K562 (cell line): ENCODE data around the gene EYA4. TPM values are rescaled to one million over a fixed set of nuclear protein-coding genes. Genes with fewer than 3 reads are reported as not detected.

ENCODE experiments used
- ATAC-seq: fragments of 200-7000 bp; cut with Tn5 transposase; 3 replicates; pipeline ENCODE4 v1.9.1; 2020; ENCODE audit warnings: moderate library complexity
- BruUV-seq: library from RNA; stranded (reverse); fragments of 400-500 nt; replicated peaks from 2 replicates; lab custom pipeline; 2021; lab: Mats Ljungman, UMichigan
- CTCF ChIA-PET: fragments of 300-600 bp; formaldehyde crosslinking; extraction: SDS; loops from one replicate; lab custom pipeline; 2021; ENCODE audit warnings: low intra/inter-chr PET ratio; lab: Yijun Ruan, JAX
- POLR2A ChIA-PET: fragments of 300-600, 350-650 bp; sonication (Branson Sonifier 250); formaldehyde crosslinking; extraction: SDS; loops from one replicate; lab custom pipeline; 2021; ENCODE audit warnings: antibody characterized with exemption, inconsistent platforms; lab: Yijun Ruan, JAX
- DNase-seq, 4 experiments: peaks; one replicate each; pipeline versions ENCODE4 v3.0.0 to v3.0.0-alpha.2; 2011 to 2018; ENCODE audit warnings: low spot score in 3 of 4, mixed read lengths in 3 of 4; ENCODE audit errors: extremely low read depth in 1 of 4
- FAIRE-seq: peaks from 2 replicates; lab custom pipeline; 2011; peaks lifted over from hg19 to GRCh38; lab: Jason Lieb, UNC
- H2AFZ ChIP-seq: 2 replicates; pipeline ENCODE4 v1.6.0; 2011; ENCODE audit warnings: low read depth, low read length, control low read depth, inconsistent platforms
- H3K27ac ChIP-seq: fragments of 200-600 bp; 3 replicates; pipeline ENCODE4 v1.8.0; 2011; ENCODE audit warnings: low read depth, mild to moderate bottlenecking, control low read depth, inconsistent platforms, low read length, moderate library complexity, mixed read lengths; ENCODE audit errors: extremely low read depth
- H3K27me3 ChIP-seq, 2 experiments: fragments of 300-600 bp in 1 of 2; 2 replicates in 1 of 2; 3 replicates in 1 of 2; pipeline versions ENCODE4 v1.6.0 to v1.8.0; 2011; ENCODE audit warnings: inconsistent platforms in 2 of 2, low read length in 2 of 2, mild to moderate bottlenecking in 1 of 2, mixed read lengths in 1 of 2, moderate library complexity in 1 of 2; ENCODE audit not compliant: control insufficient read depth in 2 of 2, insufficient read depth in 2 of 2
- H3K36me3 ChIP-seq: fragments of 300-600 bp; 3 replicates; pipeline ENCODE4 v1.8.0; 2011; ENCODE audit warnings: mild to moderate bottlenecking, low read length, inconsistent platforms; ENCODE audit not compliant: control insufficient read depth, insufficient read depth
- H3K4me1 ChIP-seq, 2 experiments: fragments of 200-600 bp in 1 of 2; replicated peaks in 1 of 2; 2 replicates in 1 of 2; 3 replicates in 1 of 2; pipeline versions ENCODE4 v1.5.1 to v1.8.0; 2011; ENCODE audit warnings: inconsistent platforms in 2 of 2, low read length in 2 of 2, mild to moderate bottlenecking in 1 of 2, mixed read lengths in 1 of 2, moderate library complexity in 1 of 2; ENCODE audit not compliant: control insufficient read depth in 2 of 2, insufficient read depth in 2 of 2
- H3K4me2 ChIP-seq: 2 replicates; pipeline ENCODE4 v1.6.1; 2011; ENCODE audit warnings: low read length, control low read depth, inconsistent platforms, mixed read lengths; ENCODE audit not compliant: insufficient read depth
- H3K4me3 ChIP-seq: fragments of 200-600 bp; sonication (generic), shearing (Covaris generic); 2 replicates; pipeline ENCODE4 v1.5.1; 2016; ENCODE audit warnings: control low read depth, inconsistent platforms
- H3K79me2 ChIP-seq: fragments of 200-600 bp; 3 replicates; pipeline ENCODE4 v1.8.0; 2011; ENCODE audit warnings: low read length, inconsistent platforms; ENCODE audit not compliant: control insufficient read depth, insufficient read depth
- H3K9ac ChIP-seq, 2 experiments: 2 replicates each; pipeline versions ENCODE4 v1.6.0 to v1.6.1; 2011; ENCODE audit warnings: low read depth in 2 of 2, low read length in 2 of 2, control low read depth in 1 of 2, inconsistent platforms in 1 of 2, mild to moderate bottlenecking in 1 of 2, mixed read lengths in 1 of 2; ENCODE audit not compliant: insufficient read depth in 1 of 2
- H3K9me1 ChIP-seq: one replicate; pipeline ENCODE4 v1.6.0; 2011; ENCODE audit warnings: inconsistent platforms, mild to moderate bottlenecking, low read length, moderate library complexity; ENCODE audit not compliant: control insufficient read depth, insufficient read depth
- H3K9me3 ChIP-seq: replicated peaks from 2 replicates; pipeline ENCODE4 v1.5.1; 2011; ENCODE audit warnings: low read depth, low read length, inconsistent platforms; ENCODE audit not compliant: control insufficient read depth, insufficient read depth
- H4K20me1 ChIP-seq: replicated peaks from 2 replicates; pipeline ENCODE4 v1.6.1; 2011; ENCODE audit warnings: low read length, inconsistent platforms, mixed read lengths; ENCODE audit not compliant: control insufficient read depth, insufficient read depth
- BDP1 ChIP-seq: IDR thresholded peaks from 3 replicates; pipeline ENCODE4 v1.6.1; 2011; ENCODE audit not compliant: insufficient read length, insufficient read depth
- E2F4 ChIP-seq: sonication (generic); formaldehyde crosslinking; IDR thresholded peaks from 2 replicates; pipeline ENCODE4 v1.8.0; 2022; ENCODE audit warnings: mild to moderate bottlenecking, low read depth, missing genetic modification reagents
- E2F6 ChIP-seq, 2 experiments: IDR thresholded peaks; 2 replicates each; pipeline ENCODE4 v1.6.1; 2011; ENCODE audit warnings: borderline replicate concordance in 1 of 2, control low read depth in 1 of 2, low read depth in 1 of 2, low read length in 1 of 2, mild to moderate bottlenecking in 1 of 2, mixed read lengths in 1 of 2, moderate library complexity in 1 of 2; ENCODE audit not compliant: insufficient read depth in 1 of 2, insufficient read length in 1 of 2, poor library complexity in 1 of 2, severe bottlenecking in 1 of 2; ENCODE audit errors: extremely low read depth in 1 of 2
- MLX ChIP-seq, 2 experiments: fragments of 450-650 bp in 1 of 2; sonication (generic) in 1 of 2; formaldehyde crosslinking; conservative IDR thresholded peaks; 2 replicates each; pipeline versions ENCODE4 v1.4.0 to v1.8.1; 2020 to 2022; ENCODE audit warnings: mild to moderate bottlenecking in 1 of 2, missing genetic modification reagents in 1 of 2
- MXI1 ChIP-seq: IDR thresholded peaks from 2 replicates; pipeline ENCODE4 v1.6.1; 2011; ENCODE audit warnings: low read depth, mild to moderate bottlenecking, improper control_type of control experiment, low read length
- ZKSCAN1 ChIP-seq: fragments of 150-350 bp; IDR thresholded peaks from 2 replicates; pipeline ENCODE4 v1.6.1; 2016; ENCODE audit warnings: low read depth, low read length
- ZKSCAN3 ChIP-seq: fragments of 250-450 bp; sonication (Bioruptor Pico); IDR thresholded peaks from 2 replicates; pipeline ENCODE4 v1.4.0; 2020
- WGBS: fragments of 100-300 bp; shearing (Covaris generic); methylation state at CpG from one replicate; pipeline ENCODE4 v1.1.6; 2016; ENCODE audit warnings: low coverage, mixed read lengths; ENCODE audit not compliant: insufficient coverage; ENCODE audit errors: missing lambda C conversion rate; 5-methylcytosine and 5-hydroxymethylcytosine counted together
- in situ Hi-C: fragments of 300-500 bp; cut with MboI; formaldehyde crosslinking; loops from 4 replicates; pipeline ENCODE4 v1.15.0; 2018; ENCODE audit warnings: inconsistent platforms, mixed read lengths
- intact Hi-C: fragments of 100-400 bp; cut with micrococcal nuclease; formaldehyde crosslinking; loops from 2 replicates; pipeline ENCODE4 v1.14.2; 2022
- polyA plus RNA-seq, 8 experiments: library from polyadenylated mRNA; depleted of rRNA in 4 of 8; stranded (reverse) in 5 of 8; unstranded in 3 of 8; fragments of >200 nt; fragmentation: Nextera tagmentation in 2 of 8; fragmentation: Illumina TruSeq in 1 of 8; extraction: Ambion mirVana in 2 of 8; extraction: Trizol in 1 of 8; gene quantifications; 2 replicates each; pipeline versions ENCODE4 v1.2.1 to v1.2.3, GENCODE V29; 2011 to 2014; ENCODE audit warnings: inconsistent platforms in 1 of 8, missing spikeins in 1 of 8
- total RNA-seq, 7 experiments: library from RNA; depleted of rRNA in 6 of 7; stranded (reverse); fragments of >200 nt in 6 of 7; fragmentation: Illumina TruSeq in 2 of 7; extraction: Trizol in 2 of 7; gene quantifications; 2 replicates each; pipeline versions ENCODE4 v1.2.1 to v1.2.3, GENCODE V29; 2011 to 2021; ENCODE audit warnings: low replicate concordance in 1 of 7

Gene EYA4
- total and polyA plus RNA-seq, 9 of the 15 experiments (the other 6 are each of a cell fraction or from before 2014, with no cell fraction given): 0.03 to 0.04 TPM; not detected in 7

- no peak for ATAC-seq
- Histone ChIP-seq H3K9me3 (peaks cover 2% of the 10 kb centered on the region; the same call in 1 of the 2 replicates), H3K27me3 (no peaks in the 10 kb centered on the region), H3K36me3 (no peaks in the 10 kb centered on the region), H3K27ac (no peak overlapping the region), H4K20me1 (no peaks in the 10 kb centered on the region), H2AFZ (no peak overlapping the region), H3K79me2 (no peaks in the 10 kb centered on the region), H3K9ac (no peak overlapping the region), H3K4me3 (no peak overlapping the region), H3K9me1 (no peaks in the 10 kb centered on the region), H3K4me2 (no peak overlapping the region), H3K4me1 (no peaks in the 10 kb centered on the region)
- no peak for TF ChIP-seq BDP1
- no peak for TF ChIP-seq MXI1
- no peak for TF ChIP-seq MLX (CRISPR knock-in tag; conservative IDR thresholded peaks at IDR 0.05)
- no peak for TF ChIP-seq E2F6 (IDR thresholded peaks at IDR 0.05; ENCODE audit: borderline replicate concordance in 1 of 2, extremely low read depth in 1 of 2, insufficient read depth in 1 of 2, insufficient read length in 1 of 2, low read depth in 1 of 2, low read length in 1 of 2, poor library complexity in 1 of 2, severe bottlenecking in 1 of 2)
- TF ChIP-seq ZKSCAN1: no peak
- TF ChIP-seq ZKSCAN3: no peak
- TF ChIP-seq E2F4 (CRISPR knock-in tag): no peak
- WGBS: 0% methylated on average over 3 of the region's 3 CpGs
- ChIA-PET CTCF (no interaction called here), POLR2A (no interaction called here)
- FAIRE-seq: no peak
- no peak for DNase-seq
- in situ Hi-C loops (no loop called here), intact Hi-C loops (no loop called here)
- no TSS peak for BruUV-seq
These were observed 166.4 kb downstream of the EYA4 start for GRCh38 chr6:133407320-133408100.
